Common myeloid progenitor, CD34-positive (primary cell): ENCODE data around the gene OPTN. TPM values are rescaled to one million over a fixed set of nuclear protein-coding genes. Genes with fewer than 3 reads are reported as not detected.
A peak's percentile ranks its signal among the peaks of the same experiment; 100 is the strongest.
"Not testable (repeated sequence)": the region's sequence is repeated elsewhere in the genome, so short reads cannot be mapped to it uniquely, and the experiment has no call there.

Experiments
- CTCF ChIA-PET: fragments of 350-600 bp; sonication (Branson Sonifier 250); formaldehyde crosslinking; loops from one replicate; lab custom pipeline; 2021; ENCODE audit warnings: antibody characterized with exemption; lab: Charles Lee
- POLR2A ChIA-PET: fragments of 350-600 bp; sonication (Branson Sonifier 250); formaldehyde crosslinking; loops from one replicate; lab custom pipeline; 2021; ENCODE audit warnings: antibody characterized with exemption; lab: Charles Lee
- DNase-seq, 3 donors: peaks; one replicate each; pipeline versions ENCODE4 v3.0.0 to v3.0.0-alpha.2; 2013
- H3K27ac ChIP-seq, 2 experiments: 1 replicate in 1 of 2; 2 replicates in 1 of 2; pipeline ENCODE4 v1.7.0; 2013; ENCODE audit warnings: inconsistent platforms in 2 of 2, low read length in 2 of 2, mild to moderate bottlenecking in 2 of 2, low read depth in 1 of 2, moderate library complexity in 1 of 2; ENCODE audit not compliant: severe bottlenecking in 2 of 2, insufficient read depth in 1 of 2, poor library complexity in 1 of 2
- H3K27me3 ChIP-seq, 5 experiments: replicated peaks in 2 of 5; 1 replicate in 3 of 5; 2 replicates in 2 of 5; pipeline versions ENCODE4 v1.6.1 to v1.7.0; 2013; ENCODE audit warnings: low read length in 4 of 5, mild to moderate bottlenecking in 2 of 5, moderate library complexity in 2 of 5, inconsistent platforms in 1 of 5; ENCODE audit not compliant: insufficient read depth in 5 of 5, control insufficient read depth in 4 of 5
- H3K36me3 ChIP-seq, 4 experiments: 1 replicate in 2 of 4; 2 replicates in 2 of 4; pipeline versions ENCODE4 v1.6.1 to v1.7.0; 2013; ENCODE audit warnings: low read length in 3 of 4, control low read depth in 1 of 4, mild to moderate bottlenecking in 1 of 4; ENCODE audit not compliant: control insufficient read depth in 4 of 4, insufficient read depth in 4 of 4
- H3K4me1 ChIP-seq, 4 experiments: 1 replicate in 3 of 4; 2 replicates in 1 of 4; pipeline versions ENCODE4 v1.6.1 to v1.7.1; 2013; ENCODE audit warnings: low read length in 3 of 4, mild to moderate bottlenecking in 3 of 4, control low read depth in 1 of 4, inconsistent platforms in 1 of 4, moderate library complexity in 1 of 4; ENCODE audit not compliant: control insufficient read depth in 4 of 4, insufficient read depth in 4 of 4; ENCODE audit errors: control extremely low read depth in 1 of 4
- H3K4me3 ChIP-seq, 7 experiments: 1 replicate in 4 of 7; 2 replicates in 3 of 7; pipeline versions ENCODE4 v1.5.1 to v1.7.0; 2013; ENCODE audit warnings: mild to moderate bottlenecking in 7 of 7, low read length in 6 of 7, moderate library complexity in 6 of 7, inconsistent platforms in 2 of 7, low read depth in 2 of 7, control low read depth in 1 of 7; ENCODE audit not compliant: insufficient read depth in 4 of 7, control insufficient read depth in 1 of 7; ENCODE audit errors: extremely low read depth in 1 of 7
- H3K9me3 ChIP-seq, 5 experiments: 1 replicate in 4 of 5; 2 replicates in 1 of 5; pipeline versions ENCODE4 v1.6.1 to v1.7.1; 2013; ENCODE audit warnings: low read length in 4 of 5, mild to moderate bottlenecking in 2 of 5, inconsistent platforms in 1 of 5, low read depth in 1 of 5, moderate library complexity in 1 of 5; ENCODE audit not compliant: control insufficient read depth in 4 of 5, insufficient read depth in 2 of 5; ENCODE audit errors: control extremely low read depth in 1 of 5
- WGBS: methylation state at CpG from one replicate; pipeline ENCODE4 v1.1.5; 2013; ENCODE audit not compliant: insufficient coverage; 5-methylcytosine and 5-hydroxymethylcytosine counted together
- polyA plus RNA-seq: library from polyadenylated mRNA; unstranded; fragments of 120-200 nt; gene quantifications from one replicate; pipeline ENCODE4 v1.2.1, GENCODE V29; 2013

Gene OPTN
- polyA plus RNA-seq, result 36.9 TPM

- ChIA-PET CTCF (interaction anchor here (0.7 to 1.9 kb wide), 13 partner anchors 9 to 884 kb away, joined by 3 to 6 read pairs (median 3); partner anchors contain the start of gene MCM10), POLR2A (no interaction called here)
- Histone ChIP-seq H3K9me3 (no peaks in the 10 kb centered on the region), H3K27ac (peak within 1 kb of the TSS; percentile 64 to 82), H3K4me1 (peaks cover 0 to 20% (median 14%) of the 10 kb centered on the region in 4 experiments), H3K27me3 (no peaks in the 10 kb centered on the region), H3K36me3 (peaks cover 0 to 8% (median 0%) of the 10 kb centered on the region in 4 experiments), H3K4me3 (peak within 1 kb of the TSS; percentile 72 to 92 (median 90))
- WGBS, result 0% methylated on average over 30 of the region's 54 CpGs
- DNase-seq, result peak; percentile 84 to 93 (median 92)
Measured at GRCh38 chr10:13099666-13100348, at the start of gene OPTN. Gene OPTN (plus strand): TSS chr10:13100163. CDS start chr10:13109123, 8,960 bp downstream.

GRCh38 chr10:13051126-13051694 is 48.8 kb upstream of the OPTN start:
- WGBS, result 84% methylated on average over 2 of the region's 7 CpGs
- ChIA-PET CTCF (interaction anchor here (1.3 kb wide), 1 partner anchor 106 kb away, joined by 3 read pairs; no protein-coding TSS in a partner anchor), POLR2A (no interaction called here)
- Histone ChIP-seq H3K4me1 (peaks cover 0 to 3% (median 0%) of the 10 kb centered on the region in 4 experiments), H3K4me3 (no peak overlapping the region), H3K27ac (no peak overlapping the region), H3K36me3 (no peaks in the 10 kb centered on the region), H3K9me3 (no peaks in the 10 kb centered on the region), H3K27me3 (no peaks in the 10 kb centered on the region)
- no peak for DNase-seq

DNA sequence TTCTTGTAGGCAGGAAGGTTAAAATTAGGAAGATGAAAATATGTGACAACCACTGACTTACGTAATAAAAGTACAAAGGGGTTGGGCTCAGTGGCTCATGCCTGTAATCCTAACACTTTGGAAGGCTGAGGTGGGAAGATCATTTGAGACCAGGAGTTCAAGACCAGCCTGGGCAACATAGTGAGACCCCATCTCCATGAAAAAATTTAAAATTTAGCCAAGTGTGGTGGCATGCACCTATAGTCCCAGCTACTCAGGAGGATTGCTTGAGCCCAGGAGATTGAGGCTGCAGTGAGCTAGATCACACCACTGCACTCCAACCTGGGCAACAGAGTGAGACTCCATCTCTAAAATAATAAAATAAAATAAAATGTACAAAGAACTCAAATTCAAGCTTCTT is 46.8 kb upstream of the OPTN start:
- 83% methylated on average over 1 of the region's 1 CpG for WGBS
- DNase-seq, H3K27ac ChIP-seq, H3K4me3 ChIP-seq, H3K9me3 ChIP-seq, H3K27me3 ChIP-seq, POLR2A ChIA-PET, H3K36me3 ChIP-seq, H3K4me1 ChIP-seq: not testable (repeated sequence)
- CTCF ChIA-PET, result interaction anchor here (0.8 kb wide), 1 partner anchor 15 kb away, joined by 3 read pairs; no protein-coding TSS in a partner anchor

DNA sequence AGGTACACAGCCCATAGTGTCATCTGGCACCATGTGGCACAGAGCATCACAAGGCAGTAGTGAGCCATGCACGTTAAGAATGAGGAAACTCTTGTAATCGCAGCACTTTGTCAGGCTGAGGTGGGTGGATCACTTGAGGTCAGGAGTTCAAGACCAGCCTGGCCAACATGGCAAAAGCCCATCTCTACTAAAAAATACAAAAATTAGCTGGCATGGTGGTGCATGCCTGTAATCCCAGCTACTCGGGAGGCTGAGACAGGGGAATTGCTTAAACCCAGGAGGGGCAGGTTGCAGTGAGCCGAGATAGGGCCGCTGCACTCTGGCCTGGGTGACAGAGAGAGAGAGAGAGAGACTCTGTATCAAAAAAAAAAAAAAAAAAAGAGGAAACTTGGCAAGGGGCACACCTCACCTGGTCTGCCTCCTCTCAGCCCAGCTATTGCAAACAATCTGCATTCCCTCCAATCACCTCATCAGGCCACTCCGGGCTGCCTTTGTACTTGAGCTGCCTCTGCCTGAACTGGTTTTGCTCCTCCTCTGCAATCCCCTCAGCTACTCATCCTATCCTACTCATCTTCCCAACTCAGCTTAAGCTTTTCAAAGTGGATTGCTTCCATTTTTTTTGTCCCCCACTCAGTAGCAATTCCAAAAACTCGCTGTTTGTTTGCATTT is 46.0 kb upstream of the OPTN start:
- Histone ChIP-seq H3K4me3 (no peak overlapping the region), H3K4me1 (peaks cover 0 to 3% (median 0%) of the 10 kb centered on the region in 4 experiments), H3K9me3 (no peaks in the 10 kb centered on the region), H3K36me3 (no peaks in the 10 kb centered on the region), H3K27me3 (no peaks in the 10 kb centered on the region), H3K27ac (no peak overlapping the region)
- ChIA-PET POLR2A (no interaction called here), CTCF (interaction anchor here (0.8 kb wide), 1 partner anchor 16 kb away, joined by 3 read pairs; no protein-coding TSS in a partner anchor)
- 88% methylated on average over 7 of the region's 7 CpGs for WGBS
- DNase-seq, result no peak

DNA sequence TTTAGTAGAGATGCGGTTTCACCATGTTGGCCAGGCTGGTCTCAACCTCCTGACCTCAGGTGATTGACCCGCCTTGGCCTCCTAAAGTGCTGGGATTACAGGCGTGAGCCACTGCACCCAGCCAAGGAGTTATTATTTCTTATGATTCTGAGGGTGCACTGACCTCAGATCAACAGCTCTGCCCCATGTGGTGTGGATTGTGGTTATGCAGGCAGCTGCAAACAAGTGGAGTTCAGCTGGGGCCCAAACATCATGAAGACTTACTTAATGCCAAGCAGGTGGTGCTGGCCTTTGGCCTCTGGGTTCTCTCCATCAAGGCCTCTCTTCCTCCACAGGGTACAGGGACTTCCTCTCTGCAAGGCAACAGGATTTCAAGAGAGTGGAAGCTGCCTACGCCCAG is 45.1 kb upstream of the OPTN start:
- H3K4me1 ChIP-seq, result peaks cover 0 to 3% (median 0%) of the 10 kb centered on the region in 4 experiments
- ChIA-PET CTCF (interaction anchor here (0.7 to 2.0 kb wide), 4 partner anchors 12 to 348 kb away, joined by 3 to 8 read pairs (median 4); no protein-coding TSS in a partner anchor), POLR2A (no interaction called here)
- DNase-seq, result peak in 1 of 3 donors; percentile 15
- WGBS, result 95% methylated on average over 4 of the region's 4 CpGs
- H3K4me3 ChIP-seq, result no peak overlapping the region
- no peaks in the 10 kb centered on the region for H3K36me3 ChIP-seq
- H3K27ac ChIP-seq, result no peak overlapping the region
- H3K27me3 ChIP-seq, result no peaks in the 10 kb centered on the region
- H3K9me3 ChIP-seq, result no peaks in the 10 kb centered on the region

GRCh38 chr10:13056456-13057077 is 43.4 kb upstream of the OPTN start:
- CTCF ChIA-PET, result interaction anchor here (1.5 to 2.0 kb wide), 2 partner anchors 19 to 349 kb away, joined by 3 to 6 read pairs; no protein-coding TSS in a partner anchor
- no peaks in the 10 kb centered on the region for H3K9me3 ChIP-seq
- H3K27me3 ChIP-seq, result no peaks in the 10 kb centered on the region
- no peak overlapping the region for H3K4me3 ChIP-seq
- 88% methylated on average over 4 of the region's 7 CpGs for WGBS
- no peak overlapping the region for H3K27ac ChIP-seq
- POLR2A ChIA-PET, result no interaction called here
- H3K4me1 ChIP-seq, result peaks cover 0 to 3% (median 0%) of the 10 kb centered on the region in 4 experiments
- DNase-seq, result no peak
- H3K36me3 ChIP-seq, result no peaks in the 10 kb centered on the region
